Esophagus muscularis mucosa (tissue), 4 donors: ENCODE results near the gene ANKRD23. TPM values are rescaled to one million over a fixed set of nuclear protein-coding genes. Genes with fewer than 3 reads are reported as not detected.

Source experiments
- DNase-seq: peaks from one replicate; pipeline ENCODE4 v3.0.0-alpha.2; 2017; ENCODE audit errors: extremely low spot score
- H3K27ac ChIP-seq, 4 donors: fragments of 200-600 bp; sonication (generic); replicated peaks in 1 of 4; 1 replicate in 3 of 4; 2 replicates in 1 of 4; pipeline ENCODE4 v1.5.1; 2016 to 2019; ENCODE audit warnings: mild to moderate bottlenecking in 1 of 4
- H3K27me3 ChIP-seq, 4 donors: fragments of 200-600 bp; sonication (generic); one replicate each; pipeline versions ENCODE4 v1.5.1 to v1.6.0; 2016 to 2019
- H3K36me3 ChIP-seq, 4 donors: fragments of 200-600 bp; sonication (generic); one replicate each; pipeline ENCODE4 v1.5.1; 2016 to 2019
- H3K4me1 ChIP-seq, 4 donors: fragments of 200-600 bp; sonication (generic); one replicate each; pipeline ENCODE4 v1.5.1; 2016 to 2019
- H3K4me3 ChIP-seq, 4 donors: fragments of 200-600 bp; sonication (generic); 1 replicate in 2 of 4; 2 replicates in 2 of 4; pipeline ENCODE4 v1.5.1; 2016 to 2019; ENCODE audit warnings: mild to moderate bottlenecking in 4 of 4, moderate library complexity in 1 of 4
- H3K9me3 ChIP-seq, 4 donors: fragments of 200-600 bp; sonication (generic); 1 replicate in 3 of 4; 2 replicates in 1 of 4; pipeline ENCODE4 v1.5.1; 2016 to 2019
- EP300 ChIP-seq: sonication (generic); formaldehyde crosslinking; IDR thresholded peaks from one replicate; pipeline ENCODE4 v1.6.1; 2017; ENCODE audit warnings: antibody characterized with exemption
- POLR2A ChIP-seq: fragments of 450-650 bp; IDR thresholded peaks from one replicate; pipeline ENCODE4 v1.6.1; 2017; ENCODE audit warnings: antibody characterized with exemption, moderate library complexity, mild to moderate bottlenecking, low read depth
- POLR2AphosphoS5 ChIP-seq, 2 donors: sonication (generic); formaldehyde crosslinking; IDR thresholded peaks; one replicate each; pipeline ENCODE4 v1.6.1; 2017; ENCODE audit warnings: antibody characterized with exemption in 2 of 2
- WGBS: methylation state at CpG from one replicate; pipeline ENCODE4 v1.1.5; 2018; 5-methylcytosine and 5-hydroxymethylcytosine counted together
- intact Hi-C: fragments of 100-400 bp; cut with DNase I; formaldehyde crosslinking; loops from one replicate; pipeline ENCODE4 v1.15.1; 2023
- total RNA-seq, 4 donors: library from RNA; depleted of rRNA; stranded (reverse); fragments of >200 nt; gene quantifications; one replicate each; pipeline versions ENCODE4 v1.1.0 to v1.2.1, GENCODE V29; 2016
- TF ChIP-seq, protein P1 (sequence below), 3 experiments: fragments of 200-600 bp in 2 of 3; fragments of 450-650 bp in 1 of 3; sonication (generic) in 2 of 3; IDR thresholded peaks; one replicate each; pipeline ENCODE4 v1.5.1; 2017 to 2019; ENCODE audit warnings: antibody characterized with exemption in 3 of 3, mild to moderate bottlenecking in 2 of 3, moderate library complexity in 1 of 3

The ANKRD23 gene
- total RNA-seq, 4 donors from 2014 or later: 2.2 to 6.0 (median 4.2) TPM

DNA sequence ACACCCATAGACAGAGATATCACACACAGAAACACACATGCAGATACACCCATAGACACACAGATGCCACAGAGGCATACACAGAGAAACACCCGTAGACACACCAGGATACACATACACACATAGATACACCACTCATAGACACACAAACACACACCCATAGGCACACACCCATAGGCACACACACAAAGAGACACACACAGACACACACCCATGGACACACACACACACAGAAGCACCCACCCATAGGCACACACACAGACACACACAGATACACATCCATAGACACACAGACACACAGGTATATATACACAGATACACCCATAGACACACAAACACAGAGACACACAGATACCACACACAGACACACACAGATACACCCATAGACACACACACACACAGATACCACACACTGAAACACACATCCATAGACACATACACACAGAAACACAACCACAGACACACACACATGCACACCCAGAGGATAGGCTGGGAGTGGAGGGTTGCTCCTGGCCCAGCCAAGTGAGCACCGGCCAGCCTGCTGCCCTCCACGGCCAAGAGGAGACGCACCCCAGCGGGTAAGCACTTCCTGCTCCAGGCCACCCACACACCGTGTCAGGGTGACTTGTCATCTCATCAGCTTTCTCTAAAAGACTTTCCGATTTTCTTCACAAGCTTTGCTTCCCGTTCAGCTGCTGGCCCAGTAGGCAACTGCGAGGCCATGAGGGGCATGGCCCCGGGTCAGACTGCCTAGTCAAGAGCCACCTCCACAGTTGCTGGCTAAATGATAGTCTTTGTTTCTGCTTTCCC, 41.8 kb downstream of the ANKRD23 start:
- DNase-seq: no peak
- Histone ChIP-seq H3K27ac (no peak overlapping the region), H3K27me3 (no peaks in the 10 kb centered on the region), H3K4me1 (peaks cover 5 to 10% (median 7%) of the 10 kb centered on the region in 4 donors), H3K9me3 (no peaks in the 10 kb centered on the region), H3K36me3 (peaks cover 11 to 53% (median 46%) of the 10 kb centered on the region in 4 donors), H3K4me3 (no peak overlapping the region)
- TF ChIP-seq POLR2A (no peak), POLR2AphosphoS5 (IDR thresholded peaks at IDR 0.05) (no peak), EP300 (no peak)
- TF ChIP-seq, protein P1, sequence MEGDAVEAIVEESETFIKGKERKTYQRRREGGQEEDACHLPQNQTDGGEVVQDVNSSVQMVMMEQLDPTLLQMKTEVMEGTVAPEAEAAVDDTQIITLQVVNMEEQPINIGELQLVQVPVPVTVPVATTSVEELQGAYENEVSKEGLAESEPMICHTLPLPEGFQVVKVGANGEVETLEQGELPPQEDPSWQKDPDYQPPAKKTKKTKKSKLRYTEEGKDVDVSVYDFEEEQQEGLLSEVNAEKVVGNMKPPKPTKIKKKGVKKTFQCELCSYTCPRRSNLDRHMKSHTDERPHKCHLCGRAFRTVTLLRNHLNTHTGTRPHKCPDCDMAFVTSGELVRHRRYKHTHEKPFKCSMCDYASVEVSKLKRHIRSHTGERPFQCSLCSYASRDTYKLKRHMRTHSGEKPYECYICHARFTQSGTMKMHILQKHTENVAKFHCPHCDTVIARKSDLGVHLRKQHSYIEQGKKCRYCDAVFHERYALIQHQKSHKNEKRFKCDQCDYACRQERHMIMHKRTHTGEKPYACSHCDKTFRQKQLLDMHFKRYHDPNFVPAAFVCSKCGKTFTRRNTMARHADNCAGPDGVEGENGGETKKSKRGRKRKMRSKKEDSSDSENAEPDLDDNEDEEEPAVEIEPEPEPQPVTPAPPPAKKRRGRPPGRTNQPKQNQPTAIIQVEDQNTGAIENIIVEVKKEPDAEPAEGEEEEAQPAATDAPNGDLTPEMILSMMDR (IDR thresholded peaks at IDR 0.05): no peak
- intact Hi-C loops: loop anchor here (2.0 kb wide), 1 partner anchor 41 kb away; the partner anchor contains the start of gene CNNM4
- 86% methylated on average over 10 of the region's 10 CpGs for WGBS

DNA sequence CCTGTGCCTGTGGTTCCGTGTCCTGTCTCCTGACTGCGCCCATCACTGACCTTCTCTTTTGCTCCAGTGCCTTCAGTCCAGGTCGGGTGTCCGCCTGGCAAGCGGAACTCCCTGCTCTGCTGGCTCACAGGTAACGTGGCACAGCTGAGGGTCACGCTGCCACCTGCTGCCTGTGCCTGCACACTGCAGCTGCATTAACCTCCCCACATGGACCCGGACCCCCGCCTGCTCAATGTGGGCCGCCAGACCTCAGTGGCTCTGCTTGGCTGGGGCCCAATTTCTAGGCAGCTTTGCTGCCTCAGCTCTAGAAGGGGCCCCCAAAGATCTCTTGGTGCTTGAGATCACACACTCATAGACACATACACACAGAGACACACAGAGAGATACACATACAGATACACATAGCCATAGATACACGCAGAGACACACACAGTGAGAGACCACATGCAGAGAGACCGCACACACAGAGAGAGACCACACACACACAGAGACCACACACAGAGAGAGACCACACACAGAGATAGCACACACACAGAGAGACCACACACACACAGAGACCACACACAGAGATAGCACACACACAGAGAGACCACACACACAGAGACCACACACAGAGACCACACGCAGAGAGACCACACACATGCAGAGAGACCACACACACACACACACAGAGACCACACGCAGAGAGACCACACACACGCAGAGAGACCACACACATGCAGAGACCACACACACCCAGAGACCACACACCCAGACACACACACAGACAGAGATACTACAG, 42.6 kb downstream of the ANKRD23 start:
- no peak overlapping the region for H3K4me3 ChIP-seq
- TF ChIP-seq POLR2A (no peak), POLR2AphosphoS5 (IDR thresholded peaks at IDR 0.05) (peak; percentile 31 to 48)
- TF ChIP-seq, protein P1 (IDR thresholded peaks at IDR 0.05): peak; percentile 78 to 93 (median 90)
- H3K27me3 ChIP-seq: no peaks in the 10 kb centered on the region
- WGBS: 49% methylated on average over 14 of the region's 15 CpGs
- DNase-seq: no peak
- H3K36me3 ChIP-seq: peaks cover 11 to 53% (median 48%) of the 10 kb centered on the region in 4 donors
- H3K9me3 ChIP-seq: no peaks in the 10 kb centered on the region
- no peak overlapping the region for H3K27ac ChIP-seq
- H3K4me1 ChIP-seq: peaks cover 5 to 10% (median 7%) of the 10 kb centered on the region in 4 donors
- intact Hi-C loops: loop anchor here (2.0 kb wide), 1 partner anchor 40 kb away; the partner anchor contains the start of gene CNNM4

DNA sequence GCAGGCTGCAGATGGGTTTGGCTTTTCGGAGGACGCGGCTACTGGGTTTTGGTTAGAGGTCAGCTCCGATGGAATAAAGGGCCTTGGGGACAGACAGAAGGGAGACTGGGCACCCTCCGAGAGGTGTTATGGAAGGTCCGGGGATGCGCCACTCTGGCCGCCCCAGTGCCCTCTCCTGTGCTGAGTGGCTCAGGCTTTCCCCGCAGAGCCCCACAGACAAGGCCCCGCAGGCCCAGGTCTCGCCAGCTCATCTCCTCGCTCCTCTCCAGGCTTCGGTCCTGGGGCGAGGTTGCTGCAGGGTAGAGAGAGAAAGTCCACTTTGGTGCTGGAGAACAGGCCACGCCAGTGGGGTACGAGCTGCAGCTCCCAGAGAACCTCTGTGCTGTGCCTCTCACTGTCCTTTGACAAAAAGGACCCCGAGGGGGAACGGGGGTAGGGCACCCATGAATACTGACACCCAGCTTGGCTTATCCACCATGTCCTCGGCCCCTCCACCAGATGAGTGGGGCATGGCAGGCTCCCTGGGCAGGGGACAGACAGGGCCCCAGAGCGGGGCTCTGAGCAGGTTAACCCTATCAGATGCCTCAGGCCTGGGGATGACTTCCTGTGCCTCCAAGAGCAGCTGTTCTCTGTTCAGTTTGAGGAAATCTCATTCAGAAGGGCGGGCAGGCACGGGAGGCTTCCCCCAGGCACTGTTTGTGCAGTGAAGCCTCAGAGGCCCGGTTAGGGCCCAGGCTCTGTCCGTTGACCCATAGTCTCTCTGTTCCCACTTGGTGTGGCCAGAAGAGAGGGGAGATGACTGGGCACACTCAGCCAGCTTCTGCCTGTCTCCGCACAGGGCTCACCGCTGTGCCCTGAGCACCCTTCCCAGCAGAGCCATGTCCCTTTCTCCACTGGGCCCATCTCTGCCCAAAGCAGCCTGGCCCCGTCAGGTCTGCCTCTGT, 43.5 kb downstream of the ANKRD23 start:
- Histone ChIP-seq H3K9me3 (no peaks in the 10 kb centered on the region), H3K36me3 (peaks cover 11 to 53% (median 48%) of the 10 kb centered on the region in 4 donors), H3K27ac (no peak overlapping the region), H3K4me1 (peaks cover 5 to 10% (median 7%) of the 10 kb centered on the region in 4 donors), H3K4me3 (no peak overlapping the region), H3K27me3 (no peaks in the 10 kb centered on the region)
- 88% methylated on average over 15 of the region's 27 CpGs for WGBS
- DNase-seq: no peak
- intact Hi-C loops: loop anchor here (2.0 kb wide), 1 partner anchor 40 kb away; the partner anchor contains the start of gene CNNM4
- TF ChIP-seq POLR2A (no peak), EP300 (no peak), POLR2AphosphoS5 (IDR thresholded peaks at IDR 0.05) (no peak)
- TF ChIP-seq, protein P1 (IDR thresholded peaks at IDR 0.05): no peak

DNA sequence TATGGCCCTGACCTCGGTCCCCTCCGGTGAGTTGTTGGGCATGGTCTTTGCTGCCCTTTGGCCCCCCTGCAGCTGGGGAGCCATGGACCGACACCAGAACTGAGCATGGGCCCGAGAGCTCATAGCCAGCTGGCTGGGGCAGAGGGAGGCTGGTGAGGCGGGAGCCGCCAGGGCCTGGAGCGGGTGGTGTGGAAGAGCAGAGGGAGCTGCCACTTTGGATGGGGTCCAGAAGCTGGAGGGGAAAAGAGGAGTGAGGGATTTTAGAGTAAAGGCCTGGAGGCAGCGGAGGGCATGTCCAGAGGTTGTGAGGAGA, 44.2 kb downstream of the ANKRD23 start:
- no peak overlapping the region for H3K4me3 ChIP-seq
- H3K36me3 ChIP-seq: peaks cover 11 to 53% (median 47%) of the 10 kb centered on the region in 4 donors
- no peak overlapping the region for H3K27ac ChIP-seq
- 92% methylated on average over 8 of the region's 8 CpGs for WGBS
- peaks cover 5 to 10% (median 7%) of the 10 kb centered on the region in 4 donors for H3K4me1 ChIP-seq
- no peaks in the 10 kb centered on the region for H3K27me3 ChIP-seq
- intact Hi-C loops: no loop called here
- DNase-seq: no peak
- TF ChIP-seq, protein P1 (IDR thresholded peaks at IDR 0.05): no peak
- TF ChIP-seq EP300 (no peak), POLR2A (no peak), POLR2AphosphoS5 (IDR thresholded peaks at IDR 0.05) (no peak)
- no peaks in the 10 kb centered on the region for H3K9me3 ChIP-seq
